GM19035 (cell line): ENCODE data around the gene GOLPH3.
"Not testable (repeated sequence)": the region's sequence is repeated elsewhere in the genome, so short reads cannot be mapped to it uniquely, and the experiment has no call there.

Source experiments
- ATAC-seq: cut with Tn5 transposase; IDR thresholded peaks from one replicate; pipeline ENCODE4 v1.9.1; 2021; ENCODE audit not compliant: unreplicated experiment

GOLPH3 gene

GRCh38 chr5:32100691-32101302 lies 73.3 kb downstream of the GOLPH3 start:
- ATAC-seq, result no peak

- no peak for ATAC-seq
Measured at GRCh38 chr5:32100230-32100629, 73.9 kb downstream of the GOLPH3 start.

- no peak for ATAC-seq
Measured at GRCh38 chr5:32099486-32100035, 74.6 kb downstream of the GOLPH3 start.

GRCh38 chr5:32098890-32099310 lies 75.2 kb downstream of the GOLPH3 start:
- no peak for ATAC-seq

- ATAC-seq, result no peak
Measured at GRCh38 chr5:32098291-32098690, 75.8 kb downstream of the GOLPH3 start.

GRCh38 chr5:32096891-32097595 lies 77.1 kb downstream of the GOLPH3 start:
- ATAC-seq, result no peak

- ATAC-seq, result no peak
Measured at GRCh38 chr5:32095261-32095671, 78.9 kb downstream of the GOLPH3 start.

GRCh38 chr5:32094691-32095090 lies 79.4 kb downstream of the GOLPH3 start:
- no peak for ATAC-seq

- peak; percentile 90 for ATAC-seq
Measured at GRCh38 chr5:32092938-32093812, 80.9 kb downstream of the GOLPH3 start.

GRCh38 chr5:32090755-32091128 lies 83.4 kb downstream of the GOLPH3 start:
- ATAC-seq, result no peak

- ATAC-seq, result no peak
Measured at GRCh38 chr5:32090026-32090754, 83.9 kb downstream of the GOLPH3 start.

GRCh38 chr5:32089146-32090000 lies 84.7 kb downstream of the GOLPH3 start:
- ATAC-seq, result no peak

- ATAC-seq, result no peak
Measured at GRCh38 chr5:32088214-32088613, 85.9 kb downstream of the GOLPH3 start.

- ATAC-seq, result no peak
Measured at GRCh38 chr5:32087086-32088082, 86.7 kb downstream of the GOLPH3 start.

- ATAC-seq, result no peak
Measured at GRCh38 chr5:32083981-32084430, 90.1 kb downstream of the GOLPH3 start.

GRCh38 chr5:32082701-32083100 lies 91.4 kb downstream of the GOLPH3 start:
- no peak for ATAC-seq

- ATAC-seq, result not testable (repeated sequence)
Measured at GRCh38 chr5:32080565-32080964, 93.6 kb downstream of the GOLPH3 start.

GRCh38 chr5:32078855-32079254 lies 95.3 kb downstream of the GOLPH3 start:
- ATAC-seq, result not testable (repeated sequence)
